AG09319 (cell line): ENCODE measurements around the gene ING5.

Experiments
- DNase-seq: peaks from one replicate; pipeline ENCODE4 v3.0.0-alpha.2; 2010; ENCODE audit warnings: low read depth; ENCODE audit errors: extremely low read depth
- CTCF ChIP-seq: IDR thresholded peaks from 2 replicates; pipeline ENCODE4 v1.5.1; 2011; ENCODE audit warnings: low read depth, mild to moderate bottlenecking, inconsistent platforms, low read length, moderate library complexity

ING5 gene

DNA sequence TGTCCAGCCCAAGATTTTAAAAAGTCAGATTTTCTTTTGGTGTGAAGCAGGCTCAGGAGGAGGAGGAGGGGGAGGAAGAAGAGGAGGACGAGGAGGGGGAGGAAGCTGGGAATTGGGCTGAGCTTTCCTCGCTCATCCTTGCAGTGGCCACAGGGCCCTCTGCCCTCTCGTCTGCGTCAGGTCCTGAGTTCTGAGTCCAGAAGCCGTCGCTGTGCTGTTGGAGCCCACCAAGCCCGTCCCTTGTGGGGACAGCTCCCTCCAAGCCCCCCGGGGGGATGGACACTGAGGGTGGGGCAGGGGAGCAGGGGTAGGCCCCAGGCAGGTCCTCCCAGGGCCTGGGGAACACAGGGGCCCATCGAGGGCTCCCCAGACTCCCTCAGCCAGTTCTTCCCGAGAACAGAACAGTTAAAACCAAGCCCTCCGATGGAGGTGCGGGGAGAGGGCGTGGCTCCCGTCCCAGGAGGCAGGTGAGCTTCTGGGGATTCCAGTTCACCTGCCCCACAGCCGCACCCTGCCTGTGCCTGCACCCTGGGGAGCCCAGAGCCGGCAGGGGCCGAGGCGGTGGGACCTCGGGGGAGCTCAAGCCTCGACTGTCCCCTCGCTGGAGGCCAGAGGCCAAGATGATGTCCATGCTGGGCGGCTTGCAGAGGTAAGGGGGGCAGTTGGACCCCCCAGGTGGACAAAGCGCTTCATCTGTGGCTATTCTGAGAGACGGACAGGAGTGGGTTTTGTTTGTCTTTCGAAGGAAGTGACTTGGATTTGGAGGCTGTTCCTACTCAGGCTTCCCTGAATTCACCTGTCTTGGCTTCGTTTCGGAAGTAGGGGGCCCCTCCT is 74.7 kb downstream of the ING5 start, which contains the start of gene GAL3ST2:
TSS of gene GAL3ST2 (plus strand) at position 487 of the 834 bp plus-strand sequence. CDS start at position 621, 134 bp downstream.
- TF ChIP-seq CTCF = no peak
- no peak for DNase-seq

DNA sequence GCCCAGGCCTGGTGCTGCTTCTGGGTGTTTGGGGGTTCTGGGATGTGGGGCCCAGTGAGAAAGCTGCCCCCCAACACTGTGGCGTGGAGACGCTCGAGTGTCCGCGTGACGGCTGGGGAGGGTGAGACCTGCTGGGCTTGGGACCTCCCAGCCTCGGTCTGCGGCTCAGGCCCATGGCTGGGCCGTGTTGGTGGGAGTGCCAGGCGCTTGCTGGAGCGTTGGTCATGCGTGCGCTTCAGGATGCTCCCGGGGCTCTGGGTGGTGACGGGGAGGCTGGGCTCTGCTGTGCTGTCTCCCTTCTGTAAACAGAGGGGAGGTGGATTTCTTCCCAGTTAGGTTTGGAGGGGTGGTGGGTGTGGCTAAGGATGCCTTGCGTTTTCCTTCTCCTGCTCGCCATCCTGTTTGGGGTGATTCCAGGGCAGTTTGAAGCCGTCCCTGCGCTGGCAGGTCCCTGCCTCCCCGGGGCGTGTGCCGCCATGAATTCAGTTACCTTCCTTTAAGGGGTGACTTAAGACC is 75.4 kb downstream of the ING5 start:
- TF ChIP-seq CTCF = no peak

GRCh38 chr2:241777686-241778627 is 76.1 kb downstream of the ING5 start:
- TF ChIP-seq CTCF = no peak
- DNase-seq = no peak

More for the DNA sequence above, 75.4 kb downstream of the ING5 start:
- no peak for DNase-seq
